Uterus (tissue), 4 donors: ENCODE results near the gene USP38. TPM values are rescaled to one million over a fixed set of nuclear protein-coding genes. Genes with fewer than 3 reads are reported as not detected.
A peak's percentile ranks its signal among the peaks of the same experiment; 100 is the strongest.
"Not testable (repeated sequence)": the region's sequence is repeated elsewhere in the genome, so short reads cannot be mapped to it uniquely, and the experiment has no call there.

Source experiments
- DNase-seq, 2 donors: peaks; one replicate each; pipeline ENCODE4 v3.0.0-alpha.2; 2019 to 2020
- H3K27ac ChIP-seq, 2 donors: fragments of 200-600 bp; sonication (generic); 1 replicate in 1 of 2; 2 replicates in 1 of 2; pipeline ENCODE4 v1.5.1; 2016 to 2018
- H3K27me3 ChIP-seq, 2 donors: fragments of 200-600 bp; sonication (generic); one replicate each; pipeline ENCODE4 v1.5.1; 2018 to 2019; ENCODE audit warnings: control low read depth in 1 of 2
- H3K36me3 ChIP-seq, 2 donors: fragments of 200-600 bp; sonication (generic); one replicate each; pipeline ENCODE4 v1.5.1; 2019; ENCODE audit warnings: control low read depth in 1 of 2
- H3K4me1 ChIP-seq, 2 donors: fragments of 200-600 bp; sonication (generic); one replicate each; pipeline ENCODE4 v1.5.1; 2018 to 2019; ENCODE audit warnings: control low read depth in 1 of 2
- H3K4me3 ChIP-seq, 2 donors: fragments of 200-600 bp; sonication (generic); 1 replicate in 1 of 2; 2 replicates in 1 of 2; pipeline ENCODE4 v1.5.1; 2018 to 2019; ENCODE audit warnings: mild to moderate bottlenecking in 1 of 2
- H3K9me3 ChIP-seq, 2 donors: fragments of 200-600 bp; sonication (generic); one replicate each; pipeline ENCODE4 v1.5.1; 2019; ENCODE audit warnings: control low read depth in 1 of 2
- CTCF ChIP-seq, 4 experiments: fragments of 200-600 bp in 2 of 4; fragments of 450-650 bp in 2 of 4; sonication (generic) in 2 of 4; IDR thresholded peaks; one replicate each; pipeline ENCODE4 v1.5.1; 2016 to 2019; ENCODE audit warnings: antibody characterized with exemption in 4 of 4, mild to moderate bottlenecking in 2 of 4, moderate library complexity in 1 of 4
- POLR2A ChIP-seq, 2 donors: fragments of 450-650 bp; IDR thresholded peaks; one replicate each; pipeline ENCODE4 v1.6.1; 2016; ENCODE audit warnings: antibody characterized with exemption in 2 of 2, mild to moderate bottlenecking in 1 of 2, moderate library complexity in 1 of 2
- intact Hi-C: fragments of 100-400 bp; cut with DNase I; formaldehyde crosslinking; loops from one replicate; pipeline ENCODE4 v1.15.1; 2023; ENCODE audit warnings: low total_unique reads
- total RNA-seq, 4 donors: library from RNA; depleted of rRNA in 3 of 4; stranded (reverse); fragments of >200 nt in 3 of 4; gene quantifications; one replicate each; pipeline versions ENCODE4 v1.1.0 to v1.2.4, GENCODE V29; 2014 to 2023
- donor health status: DM: yes; HTN: yes; CAD: no.

Gene USP38
- total RNA-seq, 4 donors from 2014 or later, result 6.7 to 34.9 (median 18.1) TPM

- H3K36me3 ChIP-seq, result no peaks in the 10 kb centered on the region
- intact Hi-C loops, result no loop called here
- DNase-seq, result no peak
- H3K4me3 ChIP-seq, result no peak overlapping the region
- H3K4me1 ChIP-seq, result no peaks in the 10 kb centered on the region
- H3K9me3 ChIP-seq, result no peaks in the 10 kb centered on the region
- no peak overlapping the region for H3K27ac ChIP-seq
- no peak for TF ChIP-seq CTCF (IDR thresholded peaks at IDR 0.05)
- no peak for TF ChIP-seq POLR2A (IDR thresholded peaks at IDR 0.05)
- H3K27me3 ChIP-seq, result no peaks in the 10 kb centered on the region
Observed at GRCh38 chr4:143163614-143164013, 21.1 kb upstream of the USP38 start.

GRCh38 chr4:143166722-143167121, 18.0 kb upstream of the USP38 start:
- intact Hi-C loops, H3K27me3 ChIP-seq, H3K4me3 ChIP-seq, H3K36me3 ChIP-seq, DNase-seq, H3K4me1 ChIP-seq, H3K27ac ChIP-seq, H3K9me3 ChIP-seq: not testable (repeated sequence)

- TF ChIP-seq CTCF (IDR thresholded peaks at IDR 0.05), result no peak
- no peak for TF ChIP-seq POLR2A (IDR thresholded peaks at IDR 0.05)
- intact Hi-C loops, result no loop called here
- no peaks in the 10 kb centered on the region for H3K27me3 ChIP-seq
- DNase-seq, result no peak
- H3K36me3 ChIP-seq, result no peaks in the 10 kb centered on the region
- H3K4me1 ChIP-seq, result no peaks in the 10 kb centered on the region
- peaks cover 0 to 3% of the 10 kb centered on the region in 2 donors for H3K9me3 ChIP-seq
- H3K4me3 ChIP-seq, result no peak overlapping the region
- H3K27ac ChIP-seq, result no peak overlapping the region
Observed at GRCh38 chr4:143178923-143179322, 5.8 kb upstream of the USP38 start.

- Histone ChIP-seq H3K27ac (peak overlapping the region; percentile 91 to 97), H3K27me3 (no peaks in the 10 kb centered on the region), H3K4me1 (no peaks in the 10 kb centered on the region), H3K36me3 (no peaks in the 10 kb centered on the region), H3K4me3 (peak overlapping the region; percentile 85 to 91), H3K9me3 (no peaks in the 10 kb centered on the region)
- TF ChIP-seq CTCF (IDR thresholded peaks at IDR 0.05), result no peak
- TF ChIP-seq POLR2A (IDR thresholded peaks at IDR 0.05), result no peak
- intact Hi-C loops, result no loop called here
- no peak for DNase-seq
Observed at GRCh38 chr4:143183513-143184216, 1.1 kb upstream of the USP38 start.

GRCh38 chr4:143184217-143184502, 557 bp upstream of the USP38 start:
- intact Hi-C loops, result no loop called here
- TF ChIP-seq CTCF (IDR thresholded peaks at IDR 0.05) (no peak), POLR2A (IDR thresholded peaks at IDR 0.05) (no peak)

More at GRCh38 chr4:143184217-143184502, 557 bp upstream of the USP38 start:
- Histone ChIP-seq H3K9me3 (no peaks in the 10 kb centered on the region), H3K4me3 (peak overlapping the region; percentile 85 to 91), H3K27me3 (no peaks in the 10 kb centered on the region), H3K27ac (peak overlapping the region; percentile 91 to 97), H3K36me3 (no peaks in the 10 kb centered on the region), H3K4me1 (no peaks in the 10 kb centered on the region)
- DNase-seq, result no peak
